Nephron progenitor cell (in vitro differentiated cells): ENCODE data around the gene QSOX2.
A peak's percentile ranks its signal among the peaks of the same experiment; 100 is the strongest.

Experiments
- DNase-seq: peaks from one replicate; pipeline ENCODE4 v3.0.0; 2021
- H3K27ac Mint-ChIP-seq: 2 replicates; pipeline ENCODE4 v1.8.0; 2021; ENCODE audit warnings: mild to moderate bottlenecking, moderate library complexity, mixed read lengths
- H3K27me3 Mint-ChIP-seq: 2 replicates; pipeline ENCODE4 v1.8.0; 2021; ENCODE audit warnings: mild to moderate bottlenecking, low read depth, mixed read lengths; ENCODE audit not compliant: poor library complexity
- H3K36me3 Mint-ChIP-seq: 2 replicates; pipeline ENCODE4 v1.8.0; 2021; ENCODE audit warnings: low read depth, mixed read lengths
- H3K4me1 Mint-ChIP-seq: 2 replicates; pipeline ENCODE4 v1.8.0; 2021; ENCODE audit warnings: mixed read lengths
- H3K4me3 Mint-ChIP-seq: 2 replicates; pipeline ENCODE4 v1.8.0; 2021; ENCODE audit warnings: mild to moderate bottlenecking, moderate library complexity, mixed read lengths
- H3K9me3 Mint-ChIP-seq: 2 replicates; pipeline ENCODE4 v1.8.0; 2021; ENCODE audit warnings: mild to moderate bottlenecking, moderate library complexity, mixed read lengths
- TF ChIP-seq, protein P1 (sequence below): fragments of 200-600 bp; sonication (generic); IDR thresholded peaks from 2 replicates; pipeline ENCODE4 v1.5.0; 2021; ENCODE audit warnings: antibody characterized with exemption

QSOX2 gene

DNA sequence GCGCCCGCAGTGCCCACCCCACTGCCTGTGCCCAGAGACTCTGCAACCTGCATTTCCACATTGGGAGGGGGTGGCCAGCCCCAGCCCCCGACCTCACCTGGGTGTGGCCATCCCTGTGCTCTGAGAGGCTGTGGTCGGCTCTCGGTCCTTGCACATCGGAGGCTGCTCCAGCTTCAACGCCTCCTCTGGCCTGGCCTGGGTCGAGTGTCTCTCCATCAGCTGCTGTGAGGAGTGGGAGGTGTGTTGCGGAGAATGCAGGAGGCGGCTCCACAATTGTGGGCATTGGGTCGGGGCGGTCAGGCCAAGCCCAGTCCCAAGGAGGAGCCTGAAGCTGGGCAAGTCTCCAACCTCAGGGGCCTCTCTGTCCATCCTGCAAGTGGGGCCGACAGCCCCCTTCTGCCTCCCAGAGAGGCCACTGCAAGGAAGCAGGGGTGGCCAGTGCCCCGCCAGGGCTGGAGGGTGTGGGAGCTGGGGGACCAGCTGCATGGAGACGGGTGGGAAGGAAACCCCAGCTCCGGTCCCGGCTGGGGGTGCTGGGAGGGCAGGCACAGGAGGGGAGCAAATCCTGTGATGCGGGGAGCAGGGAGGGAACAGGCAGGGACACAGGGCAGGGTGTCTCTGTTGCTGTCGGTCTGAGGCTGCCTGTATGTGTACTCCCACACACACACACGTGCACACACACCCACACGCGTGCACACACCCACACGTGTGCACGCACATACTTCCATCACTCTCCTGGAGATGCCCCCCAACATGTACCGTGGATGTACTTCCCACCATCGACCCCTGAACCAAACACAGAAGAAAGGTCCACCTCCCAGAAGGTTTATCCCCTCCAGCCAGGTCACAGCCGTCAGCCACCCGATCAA is 29.4 kb upstream of the QSOX2 start:
- no peaks in the 10 kb centered on the region for H3K36me3 Mint-ChIP-seq
- peaks cover 15% of the 10 kb centered on the region for H3K9me3 Mint-ChIP-seq
- peaks cover 63% of the 10 kb centered on the region for H3K27me3 Mint-ChIP-seq
- TF ChIP-seq, protein P1, sequence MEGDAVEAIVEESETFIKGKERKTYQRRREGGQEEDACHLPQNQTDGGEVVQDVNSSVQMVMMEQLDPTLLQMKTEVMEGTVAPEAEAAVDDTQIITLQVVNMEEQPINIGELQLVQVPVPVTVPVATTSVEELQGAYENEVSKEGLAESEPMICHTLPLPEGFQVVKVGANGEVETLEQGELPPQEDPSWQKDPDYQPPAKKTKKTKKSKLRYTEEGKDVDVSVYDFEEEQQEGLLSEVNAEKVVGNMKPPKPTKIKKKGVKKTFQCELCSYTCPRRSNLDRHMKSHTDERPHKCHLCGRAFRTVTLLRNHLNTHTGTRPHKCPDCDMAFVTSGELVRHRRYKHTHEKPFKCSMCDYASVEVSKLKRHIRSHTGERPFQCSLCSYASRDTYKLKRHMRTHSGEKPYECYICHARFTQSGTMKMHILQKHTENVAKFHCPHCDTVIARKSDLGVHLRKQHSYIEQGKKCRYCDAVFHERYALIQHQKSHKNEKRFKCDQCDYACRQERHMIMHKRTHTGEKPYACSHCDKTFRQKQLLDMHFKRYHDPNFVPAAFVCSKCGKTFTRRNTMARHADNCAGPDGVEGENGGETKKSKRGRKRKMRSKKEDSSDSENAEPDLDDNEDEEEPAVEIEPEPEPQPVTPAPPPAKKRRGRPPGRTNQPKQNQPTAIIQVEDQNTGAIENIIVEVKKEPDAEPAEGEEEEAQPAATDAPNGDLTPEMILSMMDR: no peak
- DNase-seq: no peak
- H3K27ac Mint-ChIP-seq: no peak overlapping the region
- no peak overlapping the region for H3K4me3 Mint-ChIP-seq
- H3K4me1 Mint-ChIP-seq: peaks cover 4% of the 10 kb centered on the region

GRCh38 chr9:136273921-136274785 is 28.5 kb upstream of the QSOX2 start:
- Mint-ChIP-seq H3K27me3 (peaks cover 63% of the 10 kb centered on the region), H3K27ac (no peak overlapping the region), H3K9me3 (peaks cover 14% of the 10 kb centered on the region), H3K36me3 (no peaks in the 10 kb centered on the region), H3K4me3 (no peak overlapping the region), H3K4me1 (peaks cover 11% of the 10 kb centered on the region)
- DNase-seq: no peak
- TF ChIP-seq, protein P1: no peak

- Mint-ChIP-seq H3K4me3 (no peak overlapping the region), H3K27me3 (peaks cover 70% of the 10 kb centered on the region), H3K9me3 (peaks cover 17% of the 10 kb centered on the region)
These were observed 27.7 kb upstream of the QSOX2 start for GRCh38 chr9:136273244-136273865.

DNA sequence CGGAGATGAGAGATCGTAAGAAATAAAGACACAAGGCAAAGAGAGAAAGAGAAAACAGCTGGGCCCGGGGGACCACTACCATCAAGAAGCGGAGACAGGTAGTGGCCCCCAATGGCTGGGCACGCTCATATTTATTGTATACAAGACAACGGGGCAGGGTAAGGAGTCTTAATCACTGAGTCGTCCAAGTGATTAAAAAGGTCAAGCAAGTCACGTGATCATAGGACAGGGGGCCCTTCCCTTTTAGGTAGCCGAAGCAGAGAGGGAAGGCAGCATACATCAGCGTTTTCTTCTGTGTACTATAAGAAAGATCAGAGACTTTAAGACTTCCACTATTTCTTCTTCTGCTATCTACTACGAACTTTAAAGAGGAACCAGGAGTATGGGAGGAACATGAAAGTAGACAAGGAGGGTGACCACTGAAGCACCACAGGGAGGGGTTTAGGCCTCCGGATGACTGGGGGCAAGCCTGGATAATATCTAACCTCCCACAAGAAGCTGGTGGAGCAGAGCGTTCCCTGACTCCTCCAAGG is 24.6 kb upstream of the QSOX2 start:
- peaks cover 28% of the 10 kb centered on the region for H3K4me1 Mint-ChIP-seq
- no peak for DNase-seq
- no peaks in the 10 kb centered on the region for H3K36me3 Mint-ChIP-seq
- H3K27ac Mint-ChIP-seq: no peak overlapping the region
- H3K27me3 Mint-ChIP-seq: peaks cover 64% of the 10 kb centered on the region
- H3K9me3 Mint-ChIP-seq: peaks cover 17% of the 10 kb centered on the region
- TF ChIP-seq, protein P1: no peak
- no peak overlapping the region for H3K4me3 Mint-ChIP-seq

More at GRCh38 chr9:136273244-136273865, 27.7 kb upstream of the QSOX2 start:
- no peak for DNase-seq
- peaks cover 19% of the 10 kb centered on the region for H3K4me1 Mint-ChIP-seq
- H3K27ac Mint-ChIP-seq: no peak overlapping the region
- TF ChIP-seq, protein P1: no peak
- H3K36me3 Mint-ChIP-seq: no peaks in the 10 kb centered on the region

DNA sequence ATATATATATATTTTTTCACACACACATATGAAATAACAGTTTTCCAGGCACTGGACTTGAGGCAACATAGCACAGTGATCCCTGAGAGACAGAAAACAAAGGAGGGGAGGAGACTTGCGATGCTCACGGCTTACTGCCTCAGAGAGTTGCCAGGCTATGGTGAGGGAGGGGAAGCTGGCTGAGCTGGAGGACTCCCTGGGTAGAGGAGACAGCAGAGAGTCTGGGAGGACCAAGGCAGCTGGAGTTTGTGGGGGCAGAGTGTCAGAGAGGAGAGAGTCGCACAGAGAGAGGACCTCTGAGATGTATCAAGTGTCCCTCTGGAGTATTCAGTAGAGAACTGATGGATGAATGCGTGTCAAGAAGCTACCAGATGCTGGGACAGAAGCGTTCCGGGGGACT is 23.1 kb upstream of the QSOX2 start:
- H3K27me3 Mint-ChIP-seq: peaks cover 54% of the 10 kb centered on the region
- peak overlapping the region; percentile 48 for H3K4me3 Mint-ChIP-seq
- H3K9me3 Mint-ChIP-seq: peaks cover 17% of the 10 kb centered on the region
- H3K36me3 Mint-ChIP-seq: no peaks in the 10 kb centered on the region
- peaks cover 38% of the 10 kb centered on the region for H3K4me1 Mint-ChIP-seq
- TF ChIP-seq, protein P1: no peak
- DNase-seq: no peak
- H3K27ac Mint-ChIP-seq: peak overlapping the region; percentile 87
